SK-N-MC (cell line): ENCODE results near the gene SLC2A5.

Experiments
- EZH2 ChIP-seq: fragments of 200-600 bp; sonication (generic); IDR thresholded peaks from one replicate; pipeline ENCODE4 v1.6.1; 2017; ENCODE audit warnings: antibody characterized with exemption
- POLR2AphosphoS5 ChIP-seq: IDR thresholded peaks from 2 replicates; pipeline ENCODE4 v1.6.1; 2012; ENCODE audit warnings: mild to moderate bottlenecking, low read depth, low read length, borderline replicate concordance

DNA sequence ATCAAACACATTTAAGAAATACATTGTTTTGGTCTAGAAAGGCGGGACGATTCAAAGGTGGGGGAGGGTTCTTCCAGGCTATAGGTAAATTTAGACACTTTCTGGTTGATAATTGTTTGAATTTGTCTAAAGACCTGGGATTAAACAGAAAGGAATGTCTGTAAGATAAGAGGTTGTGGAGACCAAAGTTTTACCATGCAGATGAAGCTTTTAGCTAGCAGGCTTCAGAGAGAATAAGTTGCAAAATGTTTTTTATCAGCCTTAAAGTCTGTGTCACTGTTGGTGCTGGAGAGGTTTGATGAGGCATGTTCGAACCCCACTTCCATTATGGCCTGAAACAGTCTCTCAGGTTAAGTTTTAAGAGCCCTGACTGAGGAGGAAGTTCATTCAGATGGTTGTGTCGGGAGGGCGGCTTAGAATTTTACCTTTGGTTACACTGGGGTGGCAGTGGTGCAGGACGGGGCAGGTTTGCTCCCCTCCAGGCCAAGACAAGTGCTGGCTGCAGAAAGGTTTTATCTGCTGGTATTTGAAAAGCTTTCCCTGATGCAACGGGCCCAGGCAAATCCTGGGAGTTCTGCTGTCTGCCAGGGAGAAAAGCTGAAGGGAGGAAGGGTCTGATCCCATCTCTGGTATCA is 16.0 kb upstream of the SLC2A5 start:
- no peak for TF ChIP-seq POLR2AphosphoS5
- TF ChIP-seq EZH2, result no peak
